Upper lobe of left lung (tissue), 4 donors: ENCODE data around the gene DOK7.

Source experiments
- CTCF ChIP-seq, 6 experiments: fragments of 450-650 bp in 4 of 6; fragments of 200-600 bp in 2 of 6; sonication (generic) in 2 of 6; IDR thresholded peaks; one replicate each; pipeline ENCODE4 v1.5.1; 2016 to 2019; ENCODE audit warnings: antibody characterized with exemption in 6 of 6
- POLR2A ChIP-seq, 4 donors: fragments of 450-650 bp; IDR thresholded peaks; one replicate each; pipeline ENCODE4 v1.5.1; 2016 to 2017; ENCODE audit warnings: antibody characterized with exemption in 4 of 4, mild to moderate bottlenecking in 2 of 4
- POLR2AphosphoS5 ChIP-seq, 2 donors: sonication (generic); formaldehyde crosslinking; IDR thresholded peaks; one replicate each; pipeline ENCODE4 v1.5.1; 2017; ENCODE audit warnings: antibody characterized with exemption in 2 of 2

- TF ChIP-seq POLR2A (IDR thresholded peaks at IDR 0.05) (no peak), CTCF (IDR thresholded peaks at IDR 0.05) (no peak), POLR2AphosphoS5 (IDR thresholded peaks at IDR 0.05) (no peak)
These were observed 29.9 kb downstream of the DOK7 start for GRCh38 chr4:3492741-3493719.
